ENCODE measurements around the gene GSTA3.

- TF ChIP-seq CTCF (IDR thresholded peaks at IDR 0.05), result no peak
- no peak for TF ChIP-seq ZBTB33 (IDR thresholded peaks at IDR 0.05; ENCODE audit: borderline replicate concordance, low read depth)
- TF ChIP-seq REST (IDR thresholded peaks at IDR 0.05; ENCODE audit: low read depth, low read length), result no peak
- no peak for TF ChIP-seq GABPA (IDR thresholded peaks at IDR 0.05; ENCODE audit: low read depth)
- TF ChIP-seq TCF12 (IDR thresholded peaks at IDR 0.05), result no peak
- no peak for TF ChIP-seq SMC3 (IDR thresholded peaks at IDR 0.05; ENCODE audit: low read depth, low read length)
- no peak for TF ChIP-seq EZH2phosphoT487 (IDR thresholded peaks at IDR 0.05; ENCODE audit: borderline replicate concordance, low read depth)
- no peak for TF ChIP-seq EP300 (IDR thresholded peaks at IDR 0.05; ENCODE audit: borderline replicate concordance in 1 of 2, low read depth in 1 of 2, low read length in 1 of 2)
- no peak for TF ChIP-seq POLR2AphosphoS5 (IDR thresholded peaks at IDR 0.05; ENCODE audit: low read depth, low read length)
- no peak for TF ChIP-seq GATA2 (CRISPR knock-in tag; IDR thresholded peaks at IDR 0.05)
Measured at GRCh38 chr6:52909131-52909530, 367 bp downstream of the GSTA3 start.

Measured in SK-N-SH (cell line).